K562 (cell line): ENCODE results near the gene SELENOW. TPM values are rescaled to one million over a fixed set of nuclear protein-coding genes. Genes with fewer than 3 reads are reported as not detected.

Source experiments
- CBX1 ChIP-seq: sonication (generic); IDR thresholded peaks from 2 replicates; pipeline ENCODE4 v1.6.1; 2016; ENCODE audit warnings: antibody characterized with exemption, low read depth, mild to moderate bottlenecking
- CREBBP ChIP-seq: IDR thresholded peaks from one replicate; pipeline ENCODE4 v1.6.1; 2012; ENCODE audit warnings: low read depth, mild to moderate bottlenecking, control low read depth, inconsistent platforms, low read length
- CXXC5 ChIP-seq: fragments of 250-450 bp; sonication (Bioruptor Pico); IDR thresholded peaks from 2 replicates; pipeline ENCODE4 v1.8.0; 2022; ENCODE audit warnings: inconsistent platforms, mild to moderate bottlenecking, moderate library complexity
- FOXA3 ChIP-seq, 2 experiments: fragments of 450-650 bp in 1 of 2; sonication (generic) in 1 of 2; formaldehyde crosslinking; IDR thresholded peaks in 1 of 2; conservative IDR thresholded peaks in 1 of 2; 2 replicates each; pipeline versions ENCODE4 v1.4.0 to v1.8.0; 2020 to 2022; ENCODE audit warnings: mild to moderate bottlenecking in 2 of 2, missing genetic modification reagents in 1 of 2
- GABPA ChIP-seq: fragments of 200-800 bp; sonication (Bioruptor generic); conservative IDR thresholded peaks from 2 replicates; pipeline ENCODE4 v1.6.1; 2016; ENCODE audit warnings: low read depth, missing genetic modification characterization, missing compliant biosample characterization
- HMGN3 ChIP-seq: IDR thresholded peaks from 2 replicates; pipeline ENCODE4 v1.6.1; 2011; ENCODE audit warnings: borderline replicate concordance, low read depth, mild to moderate bottlenecking, mixed read lengths, low read length; ENCODE audit not compliant: insufficient read length; ENCODE audit errors: extremely low read depth
- HSF4 ChIP-seq: fragments of 250-450 bp; sonication (Bioruptor Pico); IDR thresholded peaks from 2 replicates; pipeline ENCODE4 v2.1.2; 2022; ENCODE audit warnings: mild to moderate bottlenecking, moderate library complexity, borderline replicate concordance
- KLF10 ChIP-seq: fragments of 250-450 bp; sonication (Bioruptor Pico); IDR thresholded peaks from 2 replicates; pipeline ENCODE4 v1.6.1; 2021; ENCODE audit warnings: matching md5 sums
- KLF13 ChIP-seq: fragments of 450-650 bp; IDR thresholded peaks from 2 replicates; pipeline ENCODE4 v1.6.1; 2016; ENCODE audit warnings: missing genetic modification characterization, low read depth, mild to moderate bottlenecking, missing compliant biosample characterization, moderate library complexity, borderline replicate concordance
- MEIS2 ChIP-seq: fragments of 450-650 bp; IDR thresholded peaks from 2 replicates; pipeline ENCODE4 v1.6.1; 2014; ENCODE audit warnings: mild to moderate bottlenecking; ENCODE audit not compliant: partially characterized antibody
- PHF21A ChIP-seq: fragments of 450-650 bp; IDR thresholded peaks from 2 replicates; pipeline ENCODE4 v1.6.1; 2017; ENCODE audit warnings: low read depth, borderline replicate concordance
- POLR2B ChIP-seq: fragments of 450-650 bp; IDR thresholded peaks from 2 replicates; pipeline ENCODE4 v1.6.1; 2018; ENCODE audit warnings: low read depth; ENCODE audit not compliant: partially characterized antibody
- POLR3G ChIP-seq: IDR thresholded peaks from 2 replicates; pipeline ENCODE4 v1.6.1; 2011; ENCODE audit not compliant: insufficient read length, insufficient replicate concordance; ENCODE audit errors: extremely low read depth
- SLC30A9 ChIP-seq: fragments of 250-450 bp; sonication (Bioruptor Pico); IDR thresholded peaks from 2 replicates; pipeline ENCODE4 v1.8.0; 2022; ENCODE audit warnings: mild to moderate bottlenecking, moderate library complexity
- SMC3 ChIP-seq: conservative IDR thresholded peaks from 2 replicates; pipeline ENCODE4 v1.6.1; 2011; ENCODE audit warnings: low read depth, low read length, improper control_type of control experiment; ENCODE audit not compliant: insufficient read depth
- ZC3H11A ChIP-seq: IDR thresholded peaks from 2 replicates; pipeline ENCODE4 v1.6.1; 2012; ENCODE audit warnings: low read depth, low read length, improper control_type of control experiment
- ZFX ChIP-seq: sonication (generic); formaldehyde crosslinking; IDR thresholded peaks from 2 replicates; pipeline ENCODE4 v1.8.0; 2022; ENCODE audit warnings: mild to moderate bottlenecking, missing genetic modification reagents, moderate library complexity
- ZNF436 ChIP-seq: fragments of 250-450, 450-650 bp; sonication (Bioruptor Pico); formaldehyde crosslinking; IDR thresholded peaks from 2 replicates; pipeline ENCODE4 v1.7.0; 2020; ENCODE audit warnings: mild to moderate bottlenecking
- ZNF551 ChIP-seq: fragments of 250-450 bp; sonication (Bioruptor Pico); IDR thresholded peaks from 2 replicates; pipeline ENCODE4 v1.5.0; 2021; ENCODE audit warnings: mild to moderate bottlenecking, moderate library complexity
- ZNF766 ChIP-seq: fragments of 200-800 bp; sonication (Bioruptor generic); conservative IDR thresholded peaks from 2 replicates; pipeline ENCODE4 v1.6.1; 2016; ENCODE audit warnings: missing genetic modification characterization, missing compliant biosample characterization
- polyA plus RNA-seq, 8 experiments: library from polyadenylated mRNA; depleted of rRNA in 4 of 8; stranded (reverse) in 5 of 8; unstranded in 3 of 8; fragments of >200 nt; fragmentation: Nextera tagmentation in 2 of 8; fragmentation: Illumina TruSeq in 1 of 8; extraction: Ambion mirVana in 2 of 8; extraction: Trizol in 1 of 8; gene quantifications; 2 replicates each; pipeline versions ENCODE4 v1.2.1 to v1.2.3, GENCODE V29; 2011 to 2014; ENCODE audit warnings: inconsistent platforms in 1 of 8, missing spikeins in 1 of 8
- total RNA-seq, 7 experiments: library from RNA; depleted of rRNA in 6 of 7; stranded (reverse); fragments of >200 nt in 6 of 7; fragmentation: Illumina TruSeq in 2 of 7; extraction: Trizol in 2 of 7; gene quantifications; 2 replicates each; pipeline versions ENCODE4 v1.2.1 to v1.2.3, GENCODE V29; 2011 to 2021; ENCODE audit warnings: low replicate concordance in 1 of 7
- TF ChIP-seq, protein P1 (sequence below): fragments of 250-450 bp; sonication (Bioruptor Pico); IDR thresholded peaks from 2 replicates; pipeline ENCODE4 v1.8.0; 2022; ENCODE audit warnings: moderate library complexity, mild to moderate bottlenecking, inconsistent platforms
- TF ChIP-seq, protein P2 (sequence below): fragments of 250-450 bp; sonication (Bioruptor Pico); IDR thresholded peaks from 2 replicates; pipeline ENCODE4 v1.5.0; 2021; ENCODE audit warnings: mild to moderate bottlenecking, borderline replicate concordance
- TF ChIP-seq, protein P3 (sequence below), 2 experiments: fragments of 450-650 bp in 1 of 2; sonication (generic) in 1 of 2; formaldehyde crosslinking; conservative IDR thresholded peaks; 2 replicates each; pipeline versions ENCODE4 v1.4.0 to v1.8.1; 2020 to 2022; ENCODE audit warnings: mild to moderate bottlenecking in 1 of 2, missing genetic modification reagents in 1 of 2

The SELENOW gene
- total and polyA plus RNA-seq, 9 of the 15 experiments (the other 6 are each of a cell fraction or from before 2014, with no cell fraction given) = 91.9 to 279 (median 156) TPM

DNA sequence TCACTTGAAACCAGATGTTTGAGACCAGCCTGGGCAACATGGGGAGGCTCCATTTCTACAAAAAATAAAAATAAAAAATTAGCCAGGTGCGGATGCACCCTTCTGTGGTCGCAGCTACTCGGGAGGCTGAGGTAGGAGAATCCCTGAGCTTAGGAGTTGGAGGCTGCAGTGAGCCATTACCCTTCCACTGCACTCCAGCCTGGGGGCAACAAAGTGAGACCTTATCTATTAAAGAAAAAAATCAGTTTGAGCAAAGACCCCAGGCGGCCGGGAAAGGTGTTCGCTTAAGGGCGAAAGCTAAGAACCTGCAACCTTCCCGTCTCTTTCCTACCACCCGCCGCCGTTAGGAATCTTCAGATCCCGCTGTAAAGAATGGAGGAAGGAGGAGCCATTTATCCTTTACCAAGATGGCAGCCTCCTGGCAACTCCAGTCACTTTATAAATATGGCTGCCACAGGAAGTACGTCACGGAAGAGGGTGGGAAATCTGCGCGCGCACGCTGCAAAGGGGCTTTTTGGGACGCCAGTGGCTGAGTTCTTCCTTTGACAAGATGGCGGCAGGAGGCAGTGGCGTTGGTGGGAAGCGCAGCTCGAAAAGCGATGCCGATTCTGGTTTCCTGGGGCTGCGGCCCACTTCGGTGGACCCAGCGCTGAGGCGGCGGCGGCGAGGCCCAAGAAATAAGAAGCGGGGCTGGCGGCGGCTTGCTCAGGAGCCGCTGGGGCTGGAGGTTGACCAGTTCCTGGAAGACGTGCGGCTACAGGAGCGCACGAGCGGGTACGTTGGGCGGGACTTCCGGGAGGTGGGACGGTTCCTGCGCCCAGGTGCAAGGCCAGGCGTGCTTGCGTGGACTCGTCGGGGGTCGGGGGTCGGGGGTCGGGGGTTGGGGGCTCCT, 33.2 kb upstream of the SELENOW start, which contains the start of gene NOP53 (continued):
- no peak for TF ChIP-seq SMC3
- TF ChIP-seq GABPA (tag) = peak; percentile 97
- peak; percentile 97 for TF ChIP-seq CXXC5 (CRISPR knock-in tag)
- TF ChIP-seq, protein P1, sequence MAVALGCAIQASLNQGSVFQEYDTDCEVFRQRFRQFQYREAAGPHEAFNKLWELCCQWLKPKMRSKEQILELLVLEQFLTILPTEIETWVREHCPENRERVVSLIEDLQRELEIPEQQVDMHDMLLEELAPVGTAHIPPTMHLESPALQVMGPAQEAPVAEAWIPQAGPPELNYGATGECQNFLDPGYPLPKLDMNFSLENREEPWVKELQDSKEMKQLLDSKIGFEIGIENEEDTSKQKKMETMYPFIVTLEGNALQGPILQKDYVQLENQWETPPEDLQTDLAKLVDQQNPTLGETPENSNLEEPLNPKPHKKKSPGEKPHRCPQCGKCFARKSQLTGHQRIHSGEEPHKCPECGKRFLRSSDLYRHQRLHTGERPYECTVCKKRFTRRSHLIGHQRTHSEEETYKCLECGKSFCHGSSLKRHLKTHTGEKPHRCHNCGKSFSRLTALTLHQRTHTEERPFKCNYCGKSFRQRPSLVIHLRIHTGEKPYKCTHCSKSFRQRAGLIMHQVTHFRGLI (CRISPR knock-in tag) = no peak
- peak; percentile 44 for TF ChIP-seq HMGN3
- TF ChIP-seq KLF13 (tag) = 0 out of 2 replicates have a peak, but pooled peaks have one; percentile 30
- TF ChIP-seq CBX1 = no peak; the same call in 1 of the 2 replicates
- peak; percentile 11; the same call in 1 of the 2 replicates for TF ChIP-seq ZFX (CRISPR knock-in tag)
- TF ChIP-seq PHF21A = no peak
- no peak for TF ChIP-seq SLC30A9
- no peak for TF ChIP-seq ZC3H11A
- no peak for TF ChIP-seq POLR3G
- TF ChIP-seq, protein P2, sequence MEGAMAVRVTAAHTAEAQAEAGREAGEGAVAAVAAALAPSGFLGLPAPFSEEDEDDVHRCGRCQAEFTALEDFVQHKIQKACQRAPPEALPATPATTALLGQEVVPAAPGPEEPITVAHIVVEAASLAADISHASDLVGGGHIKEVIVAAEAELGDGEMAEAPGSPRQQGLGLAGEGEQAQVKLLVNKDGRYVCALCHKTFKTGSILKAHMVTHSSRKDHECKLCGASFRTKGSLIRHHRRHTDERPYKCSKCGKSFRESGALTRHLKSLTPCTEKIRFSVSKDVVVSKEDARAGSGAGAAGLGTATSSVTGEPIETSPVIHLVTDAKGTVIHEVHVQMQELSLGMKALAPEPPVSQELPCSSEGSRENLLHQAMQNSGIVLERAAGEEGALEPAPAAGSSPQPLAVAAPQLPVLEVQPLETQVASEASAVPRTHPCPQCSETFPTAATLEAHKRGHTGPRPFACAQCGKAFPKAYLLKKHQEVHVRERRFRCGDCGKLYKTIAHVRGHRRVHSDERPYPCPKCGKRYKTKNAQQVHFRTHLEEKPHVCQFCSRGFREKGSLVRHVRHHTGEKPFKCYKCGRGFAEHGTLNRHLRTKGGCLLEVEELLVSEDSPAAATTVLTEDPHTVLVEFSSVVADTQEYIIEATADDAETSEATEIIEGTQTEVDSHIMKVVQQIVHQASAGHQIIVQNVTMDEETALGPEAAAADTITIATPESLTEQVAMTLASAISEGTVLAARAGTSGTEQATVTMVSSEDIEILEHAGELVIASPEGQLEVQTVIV (CRISPR knock-in tag) = no peak
- no peak for TF ChIP-seq CREBBP
- TF ChIP-seq, protein P3, sequence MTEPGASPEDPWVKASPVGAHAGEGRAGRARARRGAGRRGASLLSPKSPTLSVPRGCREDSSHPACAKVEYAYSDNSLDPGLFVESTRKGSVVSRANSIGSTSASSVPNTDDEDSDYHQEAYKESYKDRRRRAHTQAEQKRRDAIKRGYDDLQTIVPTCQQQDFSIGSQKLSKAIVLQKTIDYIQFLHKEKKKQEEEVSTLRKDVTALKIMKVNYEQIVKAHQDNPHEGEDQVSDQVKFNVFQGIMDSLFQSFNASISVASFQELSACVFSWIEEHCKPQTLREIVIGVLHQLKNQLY (CRISPR knock-in tag; conservative IDR thresholded peaks at IDR 0.05) = no peak
- TF ChIP-seq FOXA3 (CRISPR knock-in tag; conservative IDR thresholded peaks at IDR 0.05 in 1 of 2, IDR thresholded peaks at IDR 0.05 in 1 of 2) = no peak
- TF ChIP-seq MEIS2 = peak; percentile 37
- TF ChIP-seq HSF4 (CRISPR knock-in tag) = no peak
- peak; percentile 96 for TF ChIP-seq POLR2B
- TF ChIP-seq ZNF436 (CRISPR knock-in tag) = no peak
- peak; percentile 97 for TF ChIP-seq ZNF766 (CRISPR knock-in tag)
- TF ChIP-seq KLF10 (CRISPR knock-in tag) = no peak
- no peak for TF ChIP-seq ZNF551 (CRISPR knock-in tag)
